Measurements from ENCODE around the gene OXTR. TPM values are rescaled to one million over a fixed set of nuclear protein-coding genes. Genes with fewer than 3 reads are reported as not detected.

OXTR gene
- total RNA-seq, 1 donor from 2014 or later = 24.0 TPM

DNA sequence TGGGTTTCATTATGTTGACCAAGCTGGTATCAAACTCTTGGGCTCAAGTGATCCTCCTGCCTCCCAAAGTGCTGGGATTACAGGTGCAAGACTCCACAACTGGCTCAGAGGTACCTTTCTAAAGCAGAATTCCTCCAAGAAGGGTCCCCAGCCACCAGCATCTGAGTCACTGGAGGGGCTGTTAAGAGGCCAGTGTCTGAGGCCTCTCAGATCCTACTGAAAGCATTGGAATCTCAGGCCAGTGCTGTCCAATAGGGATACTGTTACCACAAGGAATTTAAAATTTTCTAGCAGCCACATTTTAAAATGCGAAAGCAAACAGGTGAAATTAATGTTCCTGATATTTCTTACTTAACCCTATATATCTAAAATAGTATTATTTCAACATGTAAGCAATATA is 34.5 kb downstream of the OXTR start:
- Mint-ChIP-seq H3K4me3 (ENCODE audit: unreplicated experiment) (no peak overlapping the region), H3K27ac (ENCODE audit: unreplicated experiment) (no peak overlapping the region), H3K4me1 (ENCODE audit: unreplicated experiment) (peaks cover 3% of the 10 kb centered on the region), H3K36me3 (ENCODE audit: unreplicated experiment) (no peaks in the 10 kb centered on the region), H3K9me3 (ENCODE audit: unreplicated experiment) (no peaks in the 10 kb centered on the region), H3K27me3 (ENCODE audit: unreplicated experiment) (no peaks in the 10 kb centered on the region)
- DNase-seq (ENCODE audit: extremely low spot score, unreplicated experiment) = no peak
- TF ChIP-seq, protein P1, sequence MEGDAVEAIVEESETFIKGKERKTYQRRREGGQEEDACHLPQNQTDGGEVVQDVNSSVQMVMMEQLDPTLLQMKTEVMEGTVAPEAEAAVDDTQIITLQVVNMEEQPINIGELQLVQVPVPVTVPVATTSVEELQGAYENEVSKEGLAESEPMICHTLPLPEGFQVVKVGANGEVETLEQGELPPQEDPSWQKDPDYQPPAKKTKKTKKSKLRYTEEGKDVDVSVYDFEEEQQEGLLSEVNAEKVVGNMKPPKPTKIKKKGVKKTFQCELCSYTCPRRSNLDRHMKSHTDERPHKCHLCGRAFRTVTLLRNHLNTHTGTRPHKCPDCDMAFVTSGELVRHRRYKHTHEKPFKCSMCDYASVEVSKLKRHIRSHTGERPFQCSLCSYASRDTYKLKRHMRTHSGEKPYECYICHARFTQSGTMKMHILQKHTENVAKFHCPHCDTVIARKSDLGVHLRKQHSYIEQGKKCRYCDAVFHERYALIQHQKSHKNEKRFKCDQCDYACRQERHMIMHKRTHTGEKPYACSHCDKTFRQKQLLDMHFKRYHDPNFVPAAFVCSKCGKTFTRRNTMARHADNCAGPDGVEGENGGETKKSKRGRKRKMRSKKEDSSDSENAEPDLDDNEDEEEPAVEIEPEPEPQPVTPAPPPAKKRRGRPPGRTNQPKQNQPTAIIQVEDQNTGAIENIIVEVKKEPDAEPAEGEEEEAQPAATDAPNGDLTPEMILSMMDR (IDR thresholded peaks at IDR 0.05) = no peak

DNA sequence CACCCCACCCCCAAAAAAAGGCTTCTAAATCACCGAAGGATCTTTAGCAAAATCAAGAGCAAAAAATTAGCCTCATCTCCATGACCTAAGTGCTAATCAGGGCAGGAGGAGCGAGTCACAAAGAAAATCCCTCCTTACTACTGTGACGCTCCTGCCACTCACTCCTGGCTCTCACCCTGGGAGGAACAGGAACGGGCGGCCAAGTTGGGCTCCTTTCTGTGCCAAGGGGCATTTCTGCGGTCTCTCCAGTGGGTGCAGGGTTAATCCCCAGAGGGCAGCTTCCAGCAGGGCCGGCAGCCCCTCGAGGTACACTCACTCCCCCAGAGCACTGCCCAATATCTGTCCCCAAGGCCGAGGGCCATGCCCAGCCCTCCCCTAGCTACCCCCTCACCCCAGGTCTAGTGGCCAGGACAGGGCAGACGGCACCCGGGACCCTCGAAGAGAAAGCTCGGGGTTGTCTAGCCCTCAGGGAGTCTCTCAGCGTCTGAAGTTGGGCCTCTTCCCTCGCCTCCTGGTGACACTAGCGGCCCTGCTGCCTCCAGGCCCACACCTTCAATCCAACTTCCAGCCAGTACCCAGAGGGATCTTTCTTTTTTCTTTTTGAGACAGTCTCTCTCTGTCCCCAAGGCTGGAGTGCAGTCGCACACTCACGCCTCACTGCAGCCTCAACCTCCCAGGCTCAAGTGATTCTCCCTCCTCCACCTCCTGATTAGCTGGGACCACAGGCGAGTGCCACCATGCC is 35.1 kb downstream of the OXTR start:
- Mint-ChIP-seq H3K4me3 (ENCODE audit: unreplicated experiment) (no peak overlapping the region), H3K9me3 (ENCODE audit: unreplicated experiment) (no peaks in the 10 kb centered on the region), H3K4me1 (ENCODE audit: unreplicated experiment) (peaks cover 2% of the 10 kb centered on the region), H3K27ac (ENCODE audit: unreplicated experiment) (no peak overlapping the region), H3K27me3 (ENCODE audit: unreplicated experiment) (no peaks in the 10 kb centered on the region), H3K36me3 (ENCODE audit: unreplicated experiment) (no peaks in the 10 kb centered on the region)
- no peak for DNase-seq (ENCODE audit: extremely low spot score, unreplicated experiment)
- TF ChIP-seq, protein P1 (IDR thresholded peaks at IDR 0.05) = no peak

DNA sequence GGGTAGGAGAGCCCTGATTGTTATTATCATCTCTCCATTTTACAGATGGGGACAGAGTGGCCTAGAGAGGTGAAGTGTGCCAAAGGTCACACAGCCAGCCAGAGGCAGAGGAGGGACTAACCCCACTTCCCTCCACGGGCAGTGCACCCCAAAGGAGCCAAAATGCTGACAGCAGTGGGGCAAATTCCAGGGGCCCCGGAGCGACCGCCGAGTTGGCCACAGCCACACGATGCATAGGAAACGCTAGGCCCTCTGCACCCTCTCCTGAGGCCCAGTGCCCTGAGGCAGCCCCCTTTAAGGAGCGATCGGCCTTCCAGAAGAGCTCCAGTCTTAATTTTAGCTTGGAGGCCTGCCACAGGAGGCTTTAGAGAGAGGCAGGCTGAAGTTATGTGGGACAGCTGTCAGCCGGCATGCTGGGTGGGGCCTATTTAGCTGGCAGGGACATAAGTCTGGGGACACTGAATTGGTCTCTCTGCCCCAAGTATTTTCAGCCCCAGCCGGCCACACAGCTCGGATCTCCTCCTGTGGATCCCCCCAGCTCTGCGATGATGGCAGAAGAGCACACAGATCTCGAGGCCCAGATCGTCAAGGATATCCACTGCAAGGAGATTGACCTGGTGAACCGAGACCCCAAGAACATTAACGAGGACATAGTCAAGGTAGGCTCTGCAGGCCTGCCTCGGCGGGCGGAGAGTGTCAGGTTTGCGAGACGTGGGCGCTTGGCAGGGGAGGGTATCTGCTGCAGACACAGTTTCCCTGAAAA is 35.9 kb downstream of the OXTR start, which contains the start of gene CAV3:
Gene CAV3, plus strand, starts transcription at position 471 of the 763 bp plus-strand sequence. Its CDS starts 75 bp downstream, at position 546.
- H3K36me3 Mint-ChIP-seq (ENCODE audit: unreplicated experiment) = no peaks in the 10 kb centered on the region
- no peak within 1 kb of the TSS for H3K4me3 Mint-ChIP-seq (ENCODE audit: unreplicated experiment)
- H3K27me3 Mint-ChIP-seq (ENCODE audit: unreplicated experiment) = no peaks in the 10 kb centered on the region
- DNase-seq (ENCODE audit: extremely low spot score, unreplicated experiment) = no peak
- no peak within 1 kb of the TSS for H3K27ac Mint-ChIP-seq (ENCODE audit: unreplicated experiment)
- TF ChIP-seq, protein P1 (IDR thresholded peaks at IDR 0.05) = no peak
- H3K9me3 Mint-ChIP-seq (ENCODE audit: unreplicated experiment) = no peaks in the 10 kb centered on the region
- peaks cover 2% of the 10 kb centered on the region for H3K4me1 Mint-ChIP-seq (ENCODE audit: unreplicated experiment)

DNA sequence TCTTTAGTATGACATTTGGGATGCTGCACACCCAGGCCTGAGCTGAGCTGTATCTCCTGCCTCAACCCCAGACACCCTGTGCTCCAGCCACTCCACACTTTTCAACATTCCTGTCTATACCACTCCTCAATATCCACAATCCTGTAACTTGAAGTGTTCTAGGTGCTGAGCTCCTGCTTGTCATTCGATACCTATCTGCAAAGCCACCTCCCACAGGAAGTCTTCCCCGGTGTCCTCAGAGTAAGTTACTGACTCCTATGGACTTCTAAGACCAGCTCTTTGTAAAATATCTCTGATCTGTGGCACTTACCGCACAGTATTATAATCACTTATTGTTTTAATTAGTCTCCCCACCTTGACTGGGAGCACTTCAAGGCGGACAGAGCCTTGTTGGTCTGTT is 37.0 kb downstream of the OXTR start:
- Mint-ChIP-seq H3K27me3 (ENCODE audit: unreplicated experiment) (no peaks in the 10 kb centered on the region), H3K4me3 (ENCODE audit: unreplicated experiment) (no peak overlapping the region), H3K27ac (ENCODE audit: unreplicated experiment) (no peak overlapping the region), H3K9me3 (ENCODE audit: unreplicated experiment) (no peaks in the 10 kb centered on the region), H3K36me3 (ENCODE audit: unreplicated experiment) (no peaks in the 10 kb centered on the region), H3K4me1 (ENCODE audit: unreplicated experiment) (peaks cover 2% of the 10 kb centered on the region)
- TF ChIP-seq, protein P1 (IDR thresholded peaks at IDR 0.05) = no peak
- no peak for DNase-seq (ENCODE audit: extremely low spot score, unreplicated experiment)

DNA sequence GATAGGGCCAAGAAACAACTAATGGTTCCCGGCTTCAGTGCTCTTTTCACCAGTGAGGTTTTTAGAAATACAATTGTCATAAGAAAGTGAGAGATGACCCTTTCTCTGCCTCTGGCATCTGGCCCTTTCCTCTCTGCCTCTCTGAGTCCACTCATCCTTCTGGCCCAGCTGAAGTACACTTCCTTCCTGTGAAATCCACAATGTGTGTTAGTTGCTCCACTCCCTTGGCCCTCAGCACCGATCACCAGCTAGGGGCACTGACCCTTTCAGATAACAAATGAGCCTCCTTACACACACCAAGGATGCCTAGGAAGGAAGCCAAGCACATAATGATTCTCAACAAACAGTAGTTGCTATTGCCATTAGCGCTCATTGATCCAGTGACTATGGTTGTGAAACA is 38.8 kb downstream of the OXTR start:
- Mint-ChIP-seq H3K4me1 (ENCODE audit: unreplicated experiment) (peaks cover 2% of the 10 kb centered on the region), H3K27ac (ENCODE audit: unreplicated experiment) (no peak overlapping the region), H3K36me3 (ENCODE audit: unreplicated experiment) (no peaks in the 10 kb centered on the region), H3K4me3 (ENCODE audit: unreplicated experiment) (no peak overlapping the region), H3K27me3 (ENCODE audit: unreplicated experiment) (no peaks in the 10 kb centered on the region), H3K9me3 (ENCODE audit: unreplicated experiment) (peaks cover 7% of the 10 kb centered on the region)
- DNase-seq (ENCODE audit: extremely low spot score, unreplicated experiment) = no peak
- TF ChIP-seq, protein P1 (IDR thresholded peaks at IDR 0.05) = no peak
